GM18517 (cell line): Measurements from ENCODE around the gene MBNL1.

Experiments used
- ATAC-seq: cut with Tn5 transposase; IDR thresholded peaks from one replicate; pipeline ENCODE4 v1.9.1; 2021; ENCODE audit warnings: mild to moderate bottlenecking, moderate library complexity; ENCODE audit not compliant: unreplicated experiment

The MBNL1 gene

DNA sequence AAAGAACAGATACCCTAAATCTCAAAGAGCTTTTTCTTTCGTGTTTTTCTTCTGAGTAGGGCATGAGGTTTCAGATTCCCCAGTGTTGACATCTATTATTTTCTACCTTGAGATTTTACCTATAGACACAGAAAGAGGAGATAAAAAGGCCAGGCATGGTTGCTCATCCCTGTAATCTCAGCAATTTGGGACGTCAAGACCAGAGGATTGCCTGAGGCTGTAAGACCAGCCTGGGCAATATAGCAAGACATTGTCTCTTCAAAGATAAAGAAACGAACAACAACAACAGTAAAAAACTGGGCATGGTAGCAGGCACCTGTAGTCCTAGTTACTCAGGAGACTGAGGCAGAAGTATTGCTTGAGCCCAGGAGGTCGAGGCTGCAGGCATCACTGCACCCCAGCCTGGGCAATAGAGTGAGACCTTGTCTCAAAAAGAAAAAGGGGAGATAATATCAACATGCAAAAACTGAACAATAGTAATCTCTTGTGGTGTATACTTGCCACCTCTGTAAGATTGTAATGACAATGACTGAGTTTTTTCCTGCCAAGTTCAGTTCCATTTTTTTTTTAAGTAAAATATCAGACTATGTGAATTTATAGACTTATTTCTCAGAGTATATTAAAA lies 71.3 kb downstream of the MBNL1 start:
- no peak for ATAC-seq

DNA sequence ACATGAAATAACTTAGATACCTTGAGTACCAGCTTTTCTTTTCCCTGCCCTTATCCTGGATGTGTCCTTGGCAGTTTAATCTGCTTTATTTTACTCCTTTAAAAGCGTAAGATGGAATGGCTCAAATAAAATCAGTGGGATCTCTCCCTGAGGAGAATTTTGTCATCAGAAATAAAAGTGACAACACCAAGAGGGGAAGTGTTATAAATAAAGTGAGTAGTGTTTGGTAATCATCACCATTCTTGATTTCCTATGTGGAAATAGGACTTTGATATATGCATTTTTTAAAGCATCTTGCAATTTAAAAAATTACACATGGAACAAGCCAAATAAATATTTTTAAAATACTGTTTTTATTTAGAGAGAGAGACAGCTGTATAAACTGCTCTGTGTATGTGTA lies 76.5 kb downstream of the MBNL1 start:
- no peak for ATAC-seq

- no peak for ATAC-seq
Measured at GRCh38 chr3:152346058-152346457, 77.3 kb downstream of the MBNL1 start.

DNA sequence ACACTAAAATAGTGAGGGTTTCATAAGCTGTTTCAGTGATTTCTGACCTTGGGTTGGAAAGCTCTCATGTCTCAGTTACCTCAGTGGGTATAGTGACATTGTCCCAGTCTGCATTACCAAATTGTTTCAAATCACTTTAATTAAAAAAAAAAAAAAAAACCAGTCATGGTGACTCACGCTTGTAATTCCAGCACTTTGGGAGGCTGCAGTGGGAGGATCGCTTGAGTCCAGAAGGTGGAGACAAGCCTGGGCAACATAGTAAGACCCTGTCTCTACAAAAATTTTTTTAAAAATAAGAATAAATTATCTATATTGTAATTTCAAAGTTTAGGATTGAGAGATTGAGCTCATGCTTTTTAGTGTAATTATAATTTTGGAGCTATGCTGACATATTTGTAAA lies 78.0 kb downstream of the MBNL1 start:
- no peak for ATAC-seq

- no peak for ATAC-seq
Measured at GRCh38 chr3:152348436-152349177, 79.9 kb downstream of the MBNL1 start.

DNA sequence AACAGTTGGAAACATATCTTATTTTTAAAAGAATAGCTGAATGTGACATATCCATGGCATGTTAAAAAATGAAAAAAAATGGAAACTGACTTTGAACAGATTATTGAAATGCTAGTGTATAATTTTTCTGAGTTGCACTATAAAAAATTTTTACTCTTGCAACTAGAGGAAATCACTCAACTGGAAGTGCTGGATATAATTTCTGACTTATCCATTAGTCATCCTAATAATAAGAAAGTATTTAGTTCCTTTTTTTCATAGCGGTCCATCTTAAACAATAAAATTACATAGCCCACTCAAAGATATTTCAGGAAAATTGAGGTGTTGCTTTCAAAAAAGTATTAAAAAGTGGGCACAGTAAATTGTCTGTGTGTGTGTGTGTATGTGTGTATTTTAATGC lies 80.7 kb downstream of the MBNL1 start:
- no peak for ATAC-seq

GRCh38 chr3:152350139-152350538 lies 81.4 kb downstream of the MBNL1 start:
- no peak for ATAC-seq

- ATAC-seq: no peak
Measured at GRCh38 chr3:152350776-152351175, 82.0 kb downstream of the MBNL1 start.

GRCh38 chr3:152352554-152352953 lies 83.8 kb downstream of the MBNL1 start:
- no peak for ATAC-seq

DNA sequence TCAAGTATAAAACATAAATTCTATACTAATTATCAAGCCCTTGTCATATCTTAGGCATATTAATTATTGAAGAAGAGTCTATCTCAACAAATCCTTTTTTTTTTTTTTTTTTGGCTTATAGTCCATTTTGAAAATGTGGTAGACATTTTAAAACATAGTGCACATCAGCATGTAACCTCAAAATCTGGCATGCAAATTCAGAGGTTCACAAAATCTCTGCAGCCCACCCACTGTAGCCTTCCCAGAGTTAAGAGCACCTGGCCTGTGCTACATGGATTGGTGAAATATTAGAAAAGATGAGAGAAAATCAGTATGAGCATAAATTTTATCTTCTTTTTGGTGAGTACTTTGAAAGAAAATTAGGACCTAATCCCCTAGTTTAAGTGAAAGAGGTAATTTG lies 84.8 kb downstream of the MBNL1 start:
- no peak for ATAC-seq

DNA sequence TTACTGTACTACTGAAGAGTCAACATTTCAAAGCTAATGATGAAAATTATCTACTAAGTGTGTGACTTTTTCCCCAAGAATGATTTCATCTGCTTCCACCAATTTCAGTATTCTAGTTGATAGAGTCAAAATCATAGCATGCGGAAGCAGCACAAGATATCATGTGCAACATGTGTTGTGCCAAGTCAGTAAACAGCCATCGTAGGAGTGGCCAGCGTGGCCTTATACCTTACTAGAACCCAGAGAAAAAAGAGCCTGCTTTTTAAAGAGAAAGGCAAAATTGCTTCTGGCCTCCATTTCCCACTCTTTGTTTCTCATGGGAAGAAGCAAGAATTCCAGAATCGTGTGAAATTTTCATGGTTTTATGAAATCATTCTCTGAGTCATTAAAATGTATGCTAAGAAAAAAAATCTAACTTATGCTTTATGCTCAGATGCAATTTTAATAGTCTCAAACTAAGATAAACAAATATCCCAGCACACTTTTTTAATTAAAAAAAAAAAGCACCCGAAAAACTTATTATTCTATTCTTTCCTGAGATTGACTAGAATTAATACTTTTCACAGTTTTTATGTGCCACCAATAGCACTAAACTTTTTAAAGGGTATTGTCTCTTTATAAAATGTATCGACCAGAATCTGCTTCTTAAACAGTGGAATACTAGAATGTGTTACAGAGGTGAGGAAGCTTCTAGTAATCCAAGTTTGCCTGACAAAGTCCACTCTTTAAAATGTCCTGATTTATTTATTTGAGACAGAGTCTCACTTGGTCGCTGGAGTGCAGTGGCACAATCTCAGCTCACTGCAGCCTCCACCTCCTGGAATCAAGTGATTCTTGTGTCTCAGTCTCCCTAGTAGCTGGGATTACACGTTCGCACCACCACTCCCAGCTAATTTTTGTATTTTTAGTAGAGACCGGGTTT lies 87.3 kb downstream of the MBNL1 start:
- ATAC-seq: no peak

- peak; percentile 66 for ATAC-seq
Measured at GRCh38 chr3:152356870-152357276, 88.1 kb downstream of the MBNL1 start.

DNA sequence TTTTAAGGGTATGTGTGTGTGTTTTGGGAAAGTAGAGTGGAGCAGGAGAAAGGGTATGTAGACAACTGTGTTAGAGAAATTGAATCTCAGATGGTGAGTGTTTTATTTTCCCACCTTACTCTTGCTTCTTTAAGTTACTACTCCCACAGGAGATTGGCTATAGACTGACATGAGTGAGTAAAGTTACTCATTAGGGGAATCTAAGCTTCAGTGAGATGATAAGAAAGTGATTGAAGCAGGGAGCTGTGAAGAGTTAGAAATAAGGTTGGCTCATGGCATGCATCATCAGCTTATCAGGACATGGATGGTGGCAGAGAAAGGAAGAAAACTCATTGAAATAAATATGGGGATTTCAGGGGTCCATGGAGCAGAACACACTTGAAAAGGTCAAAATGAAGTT lies 88.9 kb downstream of the MBNL1 start:
- ATAC-seq: no peak

DNA sequence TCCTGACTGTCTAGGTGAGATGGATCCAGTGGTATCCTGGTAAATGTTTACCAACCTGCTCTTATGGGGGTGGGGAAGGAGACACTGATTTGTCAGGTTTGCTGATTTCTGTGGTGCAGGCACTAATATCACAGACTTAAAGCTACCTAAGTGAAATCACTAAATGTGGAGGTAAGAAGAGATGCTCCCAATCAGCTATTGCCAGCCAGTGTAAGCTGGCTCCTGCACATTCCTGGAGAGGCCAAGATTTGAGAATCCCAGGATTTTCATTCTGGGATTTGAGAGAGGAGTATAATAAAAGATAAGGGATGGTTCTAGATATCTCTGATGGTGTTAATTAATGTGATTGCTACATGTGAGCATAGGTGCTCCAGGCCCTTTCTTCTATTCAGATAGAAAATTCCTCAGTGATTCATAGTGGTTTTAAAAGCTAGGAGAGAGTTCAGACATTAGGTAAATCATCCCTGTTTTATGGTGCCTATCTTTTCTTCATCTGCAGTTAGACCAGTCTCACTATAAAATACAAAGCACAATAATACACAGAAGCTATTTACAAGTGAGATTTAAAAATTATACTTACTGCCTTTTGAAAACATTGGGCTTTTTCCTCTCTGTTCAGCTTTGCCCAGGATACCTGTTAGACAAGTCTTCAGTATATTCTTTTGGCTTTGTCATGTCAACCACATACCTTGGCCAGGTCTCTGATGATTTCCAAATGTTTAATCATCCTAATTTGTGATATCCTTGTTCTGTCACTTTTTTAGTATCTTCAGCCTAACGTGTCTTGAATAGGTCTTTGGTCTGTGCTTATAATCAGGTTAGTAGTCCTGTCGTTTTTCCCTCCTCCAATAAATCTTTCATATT lies 90.9 kb downstream of the MBNL1 start:
- no peak for ATAC-seq

DNA sequence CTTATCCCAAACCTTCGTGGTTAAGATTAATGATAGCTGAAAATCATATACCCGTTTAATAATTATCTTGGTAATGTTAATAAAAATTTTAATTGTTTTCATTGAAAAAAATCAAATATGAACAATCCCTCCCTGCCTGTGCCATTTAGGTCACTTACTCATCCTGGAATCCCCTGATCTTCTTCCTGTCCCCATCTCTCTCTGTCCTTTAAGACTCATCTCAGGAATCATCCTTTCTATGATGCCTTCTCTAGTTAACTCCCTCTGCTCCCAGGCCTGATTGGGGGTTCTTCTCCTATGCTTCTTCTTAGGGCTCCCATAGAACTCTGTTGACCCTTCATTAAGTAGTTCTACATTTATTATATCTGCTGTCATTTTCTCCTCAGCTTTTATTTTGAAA lies 91.6 kb downstream of the MBNL1 start:
- ATAC-seq: no peak

- ATAC-seq: no peak
Measured at GRCh38 chr3:152360966-152361365, 92.2 kb downstream of the MBNL1 start.

DNA sequence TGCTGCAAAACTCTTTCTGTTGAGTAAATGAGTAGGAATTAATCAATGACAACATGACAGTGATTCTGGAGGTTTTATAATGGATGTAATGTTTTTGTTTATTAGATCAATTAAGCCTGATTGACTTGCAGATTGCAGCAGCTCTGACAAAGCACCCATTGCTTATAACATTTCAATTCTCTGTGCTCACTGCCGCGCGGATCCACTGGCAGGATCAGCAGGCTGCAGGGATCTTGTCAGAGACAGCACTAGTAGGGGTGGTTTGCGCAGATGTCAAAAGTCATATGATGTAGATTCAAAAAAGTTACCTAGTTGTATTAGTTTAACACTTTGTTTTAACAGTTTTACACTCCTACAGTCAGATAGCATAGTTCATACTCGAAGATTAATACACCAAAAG lies 93.4 kb downstream of the MBNL1 start:
- no peak for ATAC-seq

- ATAC-seq: no peak
Measured at GRCh38 chr3:152364237-152364636, 95.5 kb downstream of the MBNL1 start.

DNA sequence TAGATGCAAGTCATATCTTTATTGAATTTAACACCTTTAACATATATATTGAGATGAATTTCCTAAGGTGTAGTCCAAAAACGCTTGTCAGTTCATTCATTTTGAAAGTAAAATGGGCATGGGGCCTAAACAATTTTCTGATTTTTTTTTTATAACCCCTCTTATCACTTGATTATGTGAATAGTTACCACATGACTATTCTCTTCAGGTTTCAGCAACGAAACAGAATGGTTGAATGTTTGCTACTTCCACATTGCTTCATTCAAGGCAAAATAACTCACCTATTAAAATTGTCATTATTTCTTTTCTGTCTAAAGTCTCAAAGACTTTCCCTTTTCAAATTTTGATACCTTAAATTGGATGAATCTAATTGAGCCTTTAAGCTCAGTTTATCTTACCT lies 96.4 kb downstream of the MBNL1 start:
- ATAC-seq: no peak

DNA sequence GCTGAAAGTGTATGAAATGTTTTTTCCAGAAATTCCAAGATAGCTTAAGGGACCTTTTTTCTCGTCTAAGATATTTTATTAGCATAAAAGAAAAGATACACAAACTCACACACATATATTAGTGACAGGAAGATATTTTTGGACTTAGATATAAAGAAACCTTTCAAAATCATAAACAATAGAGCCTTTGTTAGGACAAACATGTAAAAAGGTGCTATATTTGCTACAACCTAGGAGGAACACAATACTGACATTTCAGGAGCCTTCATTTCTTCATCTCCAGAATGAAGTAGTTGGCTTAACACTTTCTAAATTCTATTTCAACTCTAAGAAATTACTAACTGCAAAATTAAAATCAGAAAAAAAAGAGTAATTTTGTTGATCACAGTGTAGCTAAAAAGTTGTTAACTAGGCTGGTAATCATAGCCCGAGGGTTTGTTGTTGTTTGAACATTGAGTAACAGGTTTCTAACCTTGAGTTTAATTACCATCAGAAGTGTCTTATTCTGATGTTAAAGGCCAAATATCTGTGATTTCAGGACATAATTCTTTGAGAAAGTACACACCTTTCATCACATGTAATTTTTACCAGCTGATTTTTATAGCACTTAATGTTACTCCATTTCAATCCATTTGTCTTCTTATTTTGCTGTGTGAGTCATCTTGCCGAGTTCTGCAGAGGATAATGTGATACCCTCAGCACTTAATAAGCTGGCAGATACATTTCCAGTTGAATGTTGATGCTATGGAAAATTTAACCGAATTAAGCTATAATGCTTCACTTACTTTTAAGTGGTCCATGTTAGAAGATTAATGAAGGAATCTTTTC lies 97.3 kb downstream of the MBNL1 start:
- no peak for ATAC-seq
